GM23338 (cell line): ENCODE data around the gene GPR153. TPM values are rescaled to one million over a fixed set of nuclear protein-coding genes. Genes with fewer than 3 reads are reported as not detected.

Experiments used
- ATAC-seq: fragments of 200-7000 bp; cut with Tn5 transposase; 3 replicates; pipeline ENCODE4 v1.9.1; 2020
- DNase-seq: peaks from one replicate; pipeline ENCODE4 v3.0.0-alpha.2; 2015; ENCODE audit warnings: low spot score
- H2AFZ ChIP-seq: fragments of 200-600 bp; sonication (generic); 2 replicates; pipeline ENCODE4 v1.8.0; 2016; ENCODE audit warnings: antibody characterized with exemption, mild to moderate bottlenecking, moderate library complexity
- H3F3A ChIP-seq: fragments of 200-600 bp; sonication (generic); replicated peaks from 2 replicates; pipeline ENCODE4 v1.8.0; 2017; ENCODE audit warnings: antibody characterized with exemption, mixed run types, low read depth
- H3K27ac ChIP-seq: fragments of 200-600 bp; sonication (generic); 2 replicates; pipeline ENCODE4 v1.6.1; 2016; ENCODE audit warnings: low read depth
- H3K27me3 ChIP-seq: fragments of 200-600 bp; sonication (generic); 2 replicates; pipeline ENCODE4 v1.8.0; 2016; ENCODE audit warnings: mild to moderate bottlenecking, mixed run types, moderate library complexity; ENCODE audit not compliant: insufficient read depth
- H3K36me3 ChIP-seq: fragments of 200-600 bp; sonication (generic); 2 replicates; pipeline ENCODE4 v1.8.0; 2016; ENCODE audit warnings: mild to moderate bottlenecking; ENCODE audit not compliant: insufficient read depth
- H3K4me1 ChIP-seq: fragments of 200-600 bp; sonication (generic); 2 replicates; pipeline ENCODE4 v1.8.0; 2016; ENCODE audit warnings: mild to moderate bottlenecking, moderate library complexity; ENCODE audit not compliant: insufficient read depth
- H3K4me2 ChIP-seq: fragments of 200-600 bp; sonication (generic); 2 replicates; pipeline ENCODE4 v1.7.1; 2017; ENCODE audit warnings: mixed run types
- H3K4me3 ChIP-seq: fragments of 200-600 bp; sonication (generic); 2 replicates; pipeline ENCODE4 v1.6.1; 2016; ENCODE audit warnings: mixed run types
- H3K79me2 ChIP-seq: fragments of 200-600 bp; sonication (generic); replicated peaks from 2 replicates; pipeline ENCODE4 v1.8.0; 2017; ENCODE audit warnings: mild to moderate bottlenecking; ENCODE audit not compliant: insufficient read depth
- H3K9me2 ChIP-seq: fragments of 200-600 bp; sonication (generic); 2 replicates; pipeline ENCODE4 v1.8.0; 2017; ENCODE audit not compliant: insufficient read depth
- H4K20me1 ChIP-seq: fragments of 200-600 bp; sonication (generic); replicated peaks from 2 replicates; pipeline ENCODE4 v1.8.0; 2017; ENCODE audit warnings: mild to moderate bottlenecking; ENCODE audit not compliant: insufficient read depth
- H3K27ac Mint-ChIP-seq: 2 replicates; pipeline ENCODE4 v1.8.0; 2020; ENCODE audit warnings: inconsistent platforms, mild to moderate bottlenecking, moderate library complexity, mixed read lengths
- H3K27me3 Mint-ChIP-seq: 3 replicates; pipeline ENCODE4 v1.8.0; 2022; ENCODE audit warnings: low read depth, mild to moderate bottlenecking, moderate library complexity, mixed read lengths, inconsistent platforms; ENCODE audit not compliant: insufficient read depth, poor library complexity
- H3K36me3 Mint-ChIP-seq: 3 replicates; pipeline ENCODE4 v1.8.0; 2021; ENCODE audit warnings: low read depth, mild to moderate bottlenecking, inconsistent platforms, moderate library complexity, mixed read lengths
- H3K4me1 Mint-ChIP-seq: 3 replicates; pipeline ENCODE4 v1.8.0; 2020; ENCODE audit warnings: mild to moderate bottlenecking, inconsistent platforms, mixed read lengths
- H3K4me3 Mint-ChIP-seq: 3 replicates; pipeline ENCODE4 v1.8.0; 2021; ENCODE audit warnings: moderate library complexity, mild to moderate bottlenecking, inconsistent platforms, mixed read lengths
- H3K9me3 Mint-ChIP-seq: 3 replicates; pipeline ENCODE4 v1.8.0; 2020; ENCODE audit warnings: moderate library complexity, mild to moderate bottlenecking, inconsistent platforms, mixed read lengths
- NANOG ChIP-seq: IDR thresholded peaks from 2 replicates; pipeline ENCODE4 v1.6.1; 2016; ENCODE audit warnings: antibody characterized with exemption, borderline replicate concordance
- POLR2AphosphoS5 ChIP-seq: IDR thresholded peaks from 2 replicates; pipeline ENCODE4 v1.6.1; 2016; ENCODE audit warnings: antibody characterized with exemption, low read depth
- REST ChIP-seq: IDR thresholded peaks from one replicate; pipeline ENCODE4 v1.6.1; 2018; ENCODE audit warnings: antibody characterized with exemption; ENCODE audit not compliant: unreplicated experiment
- ZNF462 ChIP-seq: fragments of 250-450 bp; sonication (Bioruptor Pico); IDR thresholded peaks from 2 replicates; pipeline ENCODE4 v1.5.0; 2020; ENCODE audit warnings: mild to moderate bottlenecking, moderate library complexity
- polyA plus RNA-seq: library from polyadenylated mRNA; unstranded; fragments of >200 nt; fragmentation: Nextera tagmentation; extraction: Ambion mirVana; gene quantifications from 2 replicates; pipeline ENCODE4 v1.2.1, GENCODE V29; 2016
- total RNA-seq: library from RNA; depleted of rRNA; stranded (reverse); fragments of >200 nt; shearing (Covaris generic); gene quantifications from 2 replicates; pipeline ENCODE4 v1.2.3, GENCODE V29; 2014

Gene GPR153
- total and polyA plus RNA-seq, 2 experiments from 2014 or later: 1.3 to 9.0 TPM

GRCh38 chr1:6239950-6240768, 20.7 kb downstream of the GPR153 start:
- H3K4me3 Mint-ChIP-seq: peak overlapping the region; percentile 63

More at GRCh38 chr1:6239950-6240768, 20.7 kb downstream of the GPR153 start:
- H3K36me3 ChIP-seq: no peaks in the 10 kb centered on the region
- ATAC-seq (peak; percentile 7), DNase-seq (peak; percentile 71)
- H4K20me1 ChIP-seq: 0 out of 2 replicates have a peak, but pooled peaks cover under 1% of the 10 kb centered on the region
- peaks cover 23% of the 10 kb centered on the region for H3K27me3 ChIP-seq
- H3K9me3 Mint-ChIP-seq: no peaks in the 10 kb centered on the region
- no peak overlapping the region for H2AFZ ChIP-seq
- H3K79me2 ChIP-seq: peaks cover 9% of the 10 kb centered on the region
- peak overlapping the region; percentile 98 for H3K27ac Mint-ChIP-seq
- H3K4me1 ChIP-seq: peaks cover 41% of the 10 kb centered on the region
- H3K4me3 ChIP-seq: peak overlapping the region; percentile 83
- TF ChIP-seq POLR2AphosphoS5 (0 out of 2 replicates have a peak, but pooled peaks have one; percentile 12), NANOG (no peak), ZNF462 (CRISPR knock-in tag) (no peak), REST (no peak)
- no peaks in the 10 kb centered on the region for H3K36me3 Mint-ChIP-seq
- peaks cover 46% of the 10 kb centered on the region for H3K4me1 Mint-ChIP-seq
- no peaks in the 10 kb centered on the region for H3K9me2 ChIP-seq
- peaks cover 28% of the 10 kb centered on the region for H3F3A ChIP-seq
- H3K27ac ChIP-seq: peak overlapping the region; percentile 97
- H3K27me3 Mint-ChIP-seq: peaks cover 42% of the 10 kb centered on the region
- peak overlapping the region; percentile 98 for H3K4me2 ChIP-seq
